ENCODE results near the gene SLC25A20.

Gene SLC25A20

GRCh38 chr3:48898383-48899234 is at the start of gene SLC25A20:
Gene SLC25A20 (minus strand): TSS chr3:48898882. CDS start chr3:48898794, 88 bp downstream.
- peak within 1 kb of the TSS; percentile 94 for H3K4me3 Mint-ChIP-seq
- H3K4me1 Mint-ChIP-seq (ENCODE audit: low read depth): peaks cover 39% of the 10 kb centered on the region

DNA sequence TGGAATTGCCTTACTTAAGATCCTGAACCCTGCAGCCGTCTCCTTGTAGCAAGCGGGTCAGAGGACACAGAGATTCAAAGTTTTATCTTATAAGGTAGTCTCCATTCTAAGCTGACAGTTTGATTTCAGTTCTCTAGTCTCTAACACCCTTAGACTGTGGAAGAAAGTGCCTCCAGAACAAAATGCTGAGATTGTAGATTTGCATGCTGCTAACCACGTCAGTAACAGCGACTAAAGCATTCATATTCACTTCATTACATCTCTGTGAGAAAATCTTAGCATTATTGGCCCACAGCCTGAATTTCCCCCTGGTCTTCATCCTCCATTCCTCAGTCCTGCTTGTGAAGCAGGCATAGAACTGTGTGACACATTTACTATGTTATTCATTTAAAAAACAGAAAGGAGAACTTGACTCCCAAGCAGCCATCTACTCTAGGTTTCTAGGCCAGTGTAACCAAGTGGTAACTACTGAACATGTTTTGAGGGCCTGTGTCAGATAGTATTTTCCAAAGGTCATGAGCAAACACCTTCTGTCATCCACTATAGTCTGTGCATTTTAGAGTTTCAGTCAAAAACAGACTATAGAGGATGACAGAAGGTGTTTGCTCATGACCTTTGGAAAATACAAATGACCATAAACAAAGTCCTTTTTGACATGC is 47.3 kb upstream of the SLC25A20 start:
- peaks cover 47% of the 10 kb centered on the region for H3K4me1 Mint-ChIP-seq (ENCODE audit: low read depth)
- H3K27ac Mint-ChIP-seq: peak overlapping the region; percentile 94

More at GRCh38 chr3:48898383-48899234, at the start of gene SLC25A20:
- H3K9me3 Mint-ChIP-seq: no peaks in the 10 kb centered on the region
- H3K27me3 Mint-ChIP-seq: no peaks in the 10 kb centered on the region
- no peaks in the 10 kb centered on the region for H3K36me3 Mint-ChIP-seq (ENCODE audit: low read depth)
- H3K27ac Mint-ChIP-seq: peak within 1 kb of the TSS; percentile 96

DNA sequence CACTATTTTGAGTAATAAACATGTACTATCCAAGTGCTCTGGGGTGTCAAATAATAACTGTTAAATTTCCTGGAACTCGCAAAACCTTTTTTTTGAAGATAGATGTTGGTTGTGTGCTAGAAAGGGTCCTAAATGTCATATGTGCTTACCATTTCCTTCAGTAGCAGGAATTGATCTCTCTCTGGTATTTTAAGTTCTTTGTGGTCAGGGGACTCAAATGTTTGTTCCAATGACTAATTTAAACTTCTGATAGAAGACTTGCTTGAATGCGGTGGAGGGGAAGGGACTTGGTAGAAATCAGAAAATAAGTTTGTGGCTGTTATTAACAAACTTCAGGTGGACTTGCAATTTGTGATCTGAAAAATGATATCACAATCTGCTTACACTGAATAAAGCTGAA is 46.8 kb upstream of the SLC25A20 start:
- Mint-ChIP-seq H3K36me3 (ENCODE audit: low read depth) (peaks cover 44% of the 10 kb centered on the region), H3K4me1 (ENCODE audit: low read depth) (peaks cover 47% of the 10 kb centered on the region), H3K4me3 (peak overlapping the region; percentile 62), H3K9me3 (no peaks in the 10 kb centered on the region), H3K27me3 (no peaks in the 10 kb centered on the region), H3K27ac (peak overlapping the region; percentile 94)

More for the DNA sequence above, 47.3 kb upstream of the SLC25A20 start:
- Mint-ChIP-seq H3K27me3 (no peaks in the 10 kb centered on the region), H3K9me3 (no peaks in the 10 kb centered on the region), H3K4me3 (peak overlapping the region; percentile 62), H3K36me3 (ENCODE audit: low read depth) (peaks cover 43% of the 10 kb centered on the region)

DNA sequence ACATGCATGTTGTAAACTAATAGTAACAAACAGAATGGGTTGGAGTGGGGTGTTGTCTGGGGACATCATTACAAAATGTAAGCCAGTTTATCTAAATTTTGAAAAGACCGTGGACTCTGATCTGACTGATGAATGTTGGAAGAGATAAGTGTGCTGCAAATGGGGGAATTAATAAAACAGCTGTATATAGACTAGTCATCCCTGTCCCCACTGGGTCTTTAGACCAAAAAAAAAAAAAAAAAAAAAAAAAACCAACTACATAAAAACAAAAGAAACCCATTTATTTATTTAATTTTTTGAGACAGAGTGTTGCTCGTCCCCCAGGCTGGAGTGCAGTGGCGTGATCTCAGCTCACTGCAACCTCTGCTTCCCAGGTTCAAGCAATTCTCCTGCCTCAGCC is 40.0 kb upstream of the SLC25A20 start:
- Mint-ChIP-seq H3K27me3 (no peaks in the 10 kb centered on the region), H3K27ac (peak overlapping the region; percentile 13), H3K4me1 (ENCODE audit: low read depth) (peaks cover 48% of the 10 kb centered on the region), H3K4me3 (no peak overlapping the region), H3K9me3 (no peaks in the 10 kb centered on the region), H3K36me3 (ENCODE audit: low read depth) (peaks cover 61% of the 10 kb centered on the region)

- peaks cover 46% of the 10 kb centered on the region for H3K4me1 Mint-ChIP-seq (ENCODE audit: low read depth)
- no peaks in the 10 kb centered on the region for H3K27me3 Mint-ChIP-seq
- H3K36me3 Mint-ChIP-seq (ENCODE audit: low read depth): peaks cover 61% of the 10 kb centered on the region
- H3K9me3 Mint-ChIP-seq: no peaks in the 10 kb centered on the region
- H3K4me3 Mint-ChIP-seq: no peak overlapping the region
- peak overlapping the region; percentile 13 for H3K27ac Mint-ChIP-seq
These were observed 39.5 kb upstream of the SLC25A20 start for GRCh38 chr3:48938156-48938555.

- H3K4me3 Mint-ChIP-seq: no peak overlapping the region
- no peaks in the 10 kb centered on the region for H3K27me3 Mint-ChIP-seq
- peaks cover 63% of the 10 kb centered on the region for H3K36me3 Mint-ChIP-seq (ENCODE audit: low read depth)
- H3K27ac Mint-ChIP-seq: peak overlapping the region; percentile 36
- H3K9me3 Mint-ChIP-seq: no peaks in the 10 kb centered on the region
- peaks cover 59% of the 10 kb centered on the region for H3K4me1 Mint-ChIP-seq (ENCODE audit: low read depth)
These were observed 36.8 kb upstream of the SLC25A20 start for GRCh38 chr3:48935530-48935929.

DNA sequence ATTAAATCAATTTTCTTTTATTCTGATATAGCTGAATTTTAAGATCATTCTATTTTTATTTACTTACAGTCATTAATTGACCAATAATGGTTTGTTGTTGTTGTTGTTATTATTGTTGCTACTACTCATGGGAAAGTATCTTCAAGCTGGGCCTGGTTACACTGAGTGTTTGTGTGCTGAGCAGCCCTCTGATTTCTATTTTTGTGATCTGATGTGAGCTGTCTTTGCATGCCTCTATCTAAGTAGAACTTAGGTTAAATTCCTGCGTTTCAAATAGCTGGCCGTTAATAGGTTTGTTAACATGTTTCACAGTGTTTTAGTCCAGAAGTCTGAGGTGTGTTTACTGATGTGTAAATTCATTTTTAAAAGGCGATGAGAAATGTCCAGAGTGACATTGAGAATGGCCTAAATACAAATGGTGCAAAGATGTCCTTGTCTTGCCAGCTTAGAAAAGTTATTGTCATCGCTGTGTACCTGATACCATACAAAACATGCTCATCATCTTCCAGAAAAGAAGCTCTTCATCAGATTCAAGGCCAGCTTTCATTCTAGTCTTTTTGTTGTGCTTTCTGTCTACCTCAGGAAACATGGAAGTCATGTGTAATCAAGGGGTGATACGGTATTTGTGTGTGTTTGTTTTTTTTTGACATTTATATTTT is 35.8 kb upstream of the SLC25A20 start:
- no peak overlapping the region for H3K27ac Mint-ChIP-seq

GRCh38 chr3:48931944-48932580 is 33.4 kb upstream of the SLC25A20 start:
- Mint-ChIP-seq H3K9me3 (no peaks in the 10 kb centered on the region), H3K4me1 (ENCODE audit: low read depth) (peaks cover 77% of the 10 kb centered on the region), H3K4me3 (no peak overlapping the region), H3K27me3 (no peaks in the 10 kb centered on the region), H3K27ac (peak overlapping the region; percentile 30), H3K36me3 (ENCODE audit: low read depth) (peaks cover 81% of the 10 kb centered on the region)

More for the DNA sequence above, 35.8 kb upstream of the SLC25A20 start:
- H3K4me3 Mint-ChIP-seq: no peak overlapping the region
- H3K27me3 Mint-ChIP-seq: no peaks in the 10 kb centered on the region
- peaks cover 68% of the 10 kb centered on the region for H3K4me1 Mint-ChIP-seq (ENCODE audit: low read depth)
- H3K36me3 Mint-ChIP-seq (ENCODE audit: low read depth): peaks cover 73% of the 10 kb centered on the region
- H3K9me3 Mint-ChIP-seq: no peaks in the 10 kb centered on the region

- Mint-ChIP-seq H3K27me3 (no peaks in the 10 kb centered on the region), H3K36me3 (ENCODE audit: low read depth) (peaks cover 83% of the 10 kb centered on the region), H3K4me3 (no peak overlapping the region), H3K4me1 (ENCODE audit: low read depth) (peaks cover 86% of the 10 kb centered on the region), H3K9me3 (no peaks in the 10 kb centered on the region), H3K27ac (no peak overlapping the region)
These were observed 31.9 kb upstream of the SLC25A20 start for GRCh38 chr3:48930590-48930989.

GRCh38 chr3:48929358-48930035 is 30.8 kb upstream of the SLC25A20 start:
- H3K4me3 Mint-ChIP-seq: peak overlapping the region; percentile 32
- peak overlapping the region; percentile 64 for H3K27ac Mint-ChIP-seq
- no peaks in the 10 kb centered on the region for H3K9me3 Mint-ChIP-seq
- no peaks in the 10 kb centered on the region for H3K27me3 Mint-ChIP-seq
- H3K4me1 Mint-ChIP-seq (ENCODE audit: low read depth): peaks cover 75% of the 10 kb centered on the region
- H3K36me3 Mint-ChIP-seq (ENCODE audit: low read depth): peaks cover 76% of the 10 kb centered on the region

DNA sequence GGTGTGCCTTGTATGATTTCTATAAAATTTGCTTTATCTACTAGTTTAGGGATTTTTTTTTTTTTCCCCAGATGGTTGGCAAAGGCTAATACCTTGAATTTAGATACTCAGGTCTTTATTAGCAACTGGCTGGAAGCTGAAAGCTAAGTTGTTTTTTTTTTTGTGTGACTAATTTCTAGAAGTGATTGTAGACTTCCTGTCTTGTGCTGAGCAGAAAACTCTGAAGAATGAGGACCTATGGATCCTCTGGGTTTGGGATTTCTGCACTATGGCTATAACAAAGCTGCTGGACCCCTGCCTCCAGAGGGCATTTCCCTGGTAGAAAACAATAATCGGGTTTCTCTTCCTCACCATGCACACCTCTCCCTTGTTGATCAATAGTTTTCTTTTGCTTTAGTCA is 30.0 kb upstream of the SLC25A20 start:
- no peaks in the 10 kb centered on the region for H3K9me3 Mint-ChIP-seq
- H3K27me3 Mint-ChIP-seq: no peaks in the 10 kb centered on the region
- peaks cover 72% of the 10 kb centered on the region for H3K36me3 Mint-ChIP-seq (ENCODE audit: low read depth)
- H3K4me1 Mint-ChIP-seq (ENCODE audit: low read depth): peaks cover 73% of the 10 kb centered on the region
- peak overlapping the region; percentile 33 for H3K27ac Mint-ChIP-seq
- peak overlapping the region; percentile 53 for H3K4me3 Mint-ChIP-seq

- Mint-ChIP-seq H3K27me3 (no peaks in the 10 kb centered on the region), H3K4me3 (peak overlapping the region; percentile 53), H3K36me3 (ENCODE audit: low read depth) (peaks cover 70% of the 10 kb centered on the region), H3K9me3 (no peaks in the 10 kb centered on the region), H3K4me1 (ENCODE audit: low read depth) (peaks cover 72% of the 10 kb centered on the region), H3K27ac (peak overlapping the region; percentile 58)
These were observed 29.2 kb upstream of the SLC25A20 start for GRCh38 chr3:48927928-48928327.

- Mint-ChIP-seq H3K27ac (no peak overlapping the region), H3K4me3 (peak overlapping the region; percentile 44)
These were observed 28.0 kb upstream of the SLC25A20 start for GRCh38 chr3:48926425-48927392.

More at GRCh38 chr3:48926425-48927392, 28.0 kb upstream of the SLC25A20 start:
- H3K27me3 Mint-ChIP-seq: no peaks in the 10 kb centered on the region
- peaks cover 65% of the 10 kb centered on the region for H3K36me3 Mint-ChIP-seq (ENCODE audit: low read depth)
- H3K9me3 Mint-ChIP-seq: no peaks in the 10 kb centered on the region
- peaks cover 67% of the 10 kb centered on the region for H3K4me1 Mint-ChIP-seq (ENCODE audit: low read depth)

All from stimulated activated naive CD8-positive, alpha-beta T cell treated with anti-CD3 and anti-CD28 coated beads, Interleukin-15, Interleukin-2, amounts not matched to agents 100 ng/mL and 50 ng/mL, for 24 hours (primary cell).